NCI-H2196 (cell line): Measurements from ENCODE around the gene EI24.
A peak's percentile ranks its signal among the peaks of the same experiment; 100 is the strongest.
"Not testable (repeated sequence)": the region's sequence is repeated elsewhere in the genome, so short reads cannot be mapped to it uniquely, and the experiment has no call there.

Experiments
- DNase-seq: peaks from one replicate; lab custom pipeline; 2025; ENCODE audit not compliant: unreplicated experiment; lab: John Stamatoyannopoulos, UW

The EI24 gene

GRCh38 chr11:125568970-125569914, at the start of gene EI24:
Gene EI24, plus strand, starts transcription at chr11:125569477. Its CDS starts 3,051 bp downstream, at chr11:125572528.
- DNase-seq: peak; percentile 91

GRCh38 chr11:125519860-125520834, 49.1 kb upstream of the EI24 start:
- DNase-seq: no peak

- no peak for DNase-seq
These were observed 44.0 kb upstream of the EI24 start for GRCh38 chr11:125525303-125525702.

GRCh38 chr11:125532668-125533067, 36.6 kb upstream of the EI24 start:
- no peak for DNase-seq

GRCh38 chr11:125535585-125535984, 33.7 kb upstream of the EI24 start:
- no peak for DNase-seq

GRCh38 chr11:125536834-125537233, 32.4 kb upstream of the EI24 start:
- not testable (repeated sequence) for DNase-seq

GRCh38 chr11:125542709-125543108, 26.6 kb upstream of the EI24 start:
- DNase-seq: no peak

GRCh38 chr11:125550780-125551179, 18.5 kb upstream of the EI24 start:
- DNase-seq: no peak

GRCh38 chr11:125551835-125552342, 17.4 kb upstream of the EI24 start:
- DNase-seq: no peak

GRCh38 chr11:125552927-125553326, 16.4 kb upstream of the EI24 start:
- no peak for DNase-seq

GRCh38 chr11:125553357-125553756, 15.9 kb upstream of the EI24 start:
- DNase-seq: no peak

- no peak for DNase-seq
These were observed 15.2 kb upstream of the EI24 start for GRCh38 chr11:125554038-125554437.

- DNase-seq: no peak
These were observed 9.4 kb upstream of the EI24 start for GRCh38 chr11:125559888-125560287.

- no peak for DNase-seq
These were observed 7.4 kb upstream of the EI24 start for GRCh38 chr11:125561924-125562323.

- no peak for DNase-seq
These were observed 6.8 kb upstream of the EI24 start for GRCh38 chr11:125562430-125562829.

GRCh38 chr11:125564357-125564756, 4.9 kb upstream of the EI24 start:
- DNase-seq: no peak

- DNase-seq: no peak
These were observed 3.0 kb upstream of the EI24 start for GRCh38 chr11:125566235-125566634.

- no peak for DNase-seq
These were observed 791 bp downstream of the EI24 start for GRCh38 chr11:125569915-125570621.

- no peak for DNase-seq
These were observed 1.7 kb downstream of the EI24 start for GRCh38 chr11:125570952-125571351.

- DNase-seq: no peak
These were observed 3.6 kb downstream of the EI24 start for GRCh38 chr11:125572916-125573315.

GRCh38 chr11:125577181-125577580, 7.9 kb downstream of the EI24 start:
- DNase-seq: not testable (repeated sequence)
